Nephron (organoid): Measurements from ENCODE around the gene EIF4E1B.

ENCODE experiments used
- H3K27ac Mint-ChIP-seq, 3 experiments: 2 replicates each; pipeline ENCODE4 v1.8.0; 2020; ENCODE audit warnings: mixed read lengths in 3 of 3, mild to moderate bottlenecking in 2 of 3, moderate library complexity in 1 of 3
- H3K27me3 Mint-ChIP-seq: 2 replicates; pipeline ENCODE4 v1.8.0; 2021; ENCODE audit warnings: low read depth, mild to moderate bottlenecking, moderate library complexity, mixed read lengths
- H3K36me3 Mint-ChIP-seq: 2 replicates; pipeline ENCODE4 v1.8.0; 2020; ENCODE audit warnings: low read depth, mixed read lengths
- H3K4me1 Mint-ChIP-seq: 2 replicates; pipeline ENCODE4 v1.8.0; 2020; ENCODE audit warnings: mixed read lengths
- H3K4me3 Mint-ChIP-seq, 3 experiments: 2 replicates each; pipeline ENCODE4 v1.8.0; 2020; ENCODE audit warnings: mild to moderate bottlenecking in 3 of 3, mixed read lengths in 3 of 3, moderate library complexity in 2 of 3
- H3K9me3 Mint-ChIP-seq: 2 replicates; pipeline ENCODE4 v1.8.0; 2020; ENCODE audit warnings: mixed read lengths
- CTCF ChIP-seq, 3 experiments: fragments of 200-600 bp; sonication (generic); IDR thresholded peaks; one replicate each; pipeline ENCODE4 v1.5.0; 2021; ENCODE audit warnings: antibody characterized with exemption in 3 of 3; ENCODE audit not compliant: unreplicated experiment in 3 of 3

Gene EIF4E1B

GRCh38 chr5:176642675-176643490 lies 12.4 kb downstream of the EIF4E1B start:
- TF ChIP-seq CTCF (IDR thresholded peaks at IDR 0.05; ENCODE audit: unreplicated experiment in 3 of 3): no peak
- Mint-ChIP-seq H3K36me3 (no peaks in the 10 kb centered on the region), H3K9me3 (no peaks in the 10 kb centered on the region), H3K4me3 (no peak overlapping the region), H3K4me1 (no peaks in the 10 kb centered on the region), H3K27me3 (peaks cover 17% of the 10 kb centered on the region), H3K27ac (no peak overlapping the region)

- H3K36me3 Mint-ChIP-seq: no peaks in the 10 kb centered on the region
- no peak for TF ChIP-seq CTCF (IDR thresholded peaks at IDR 0.05; ENCODE audit: unreplicated experiment in 3 of 3)
- no peak overlapping the region for H3K27ac Mint-ChIP-seq
- no peaks in the 10 kb centered on the region for H3K9me3 Mint-ChIP-seq
- H3K4me3 Mint-ChIP-seq: no peak overlapping the region
- peaks cover 11% of the 10 kb centered on the region for H3K27me3 Mint-ChIP-seq
- H3K4me1 Mint-ChIP-seq: peaks cover 3% of the 10 kb centered on the region
Measured at GRCh38 chr5:176643491-176644219, 13.2 kb downstream of the EIF4E1B start.

GRCh38 chr5:176644294-176644693 lies 13.8 kb downstream of the EIF4E1B start:
- no peak for TF ChIP-seq CTCF (IDR thresholded peaks at IDR 0.05; ENCODE audit: unreplicated experiment in 3 of 3)
- no peaks in the 10 kb centered on the region for H3K9me3 Mint-ChIP-seq
- peaks cover 8% of the 10 kb centered on the region for H3K4me1 Mint-ChIP-seq
- H3K27me3 Mint-ChIP-seq: peaks cover 6% of the 10 kb centered on the region
- no peaks in the 10 kb centered on the region for H3K36me3 Mint-ChIP-seq
- H3K4me3 Mint-ChIP-seq: no peak overlapping the region
- H3K27ac Mint-ChIP-seq: no peak overlapping the region

- Mint-ChIP-seq H3K4me3 (peak overlapping the region in 2 of 3 experiments; percentile 5 to 23), H3K9me3 (no peaks in the 10 kb centered on the region), H3K4me1 (peaks cover 8% of the 10 kb centered on the region), H3K27me3 (peaks cover 6% of the 10 kb centered on the region), H3K36me3 (no peaks in the 10 kb centered on the region), H3K27ac (no peak overlapping the region)
- no peak for TF ChIP-seq CTCF (IDR thresholded peaks at IDR 0.05; ENCODE audit: unreplicated experiment in 3 of 3)
Measured at GRCh38 chr5:176644878-176645670, 14.6 kb downstream of the EIF4E1B start.

GRCh38 chr5:176646049-176646706 lies 15.7 kb downstream of the EIF4E1B start:
- H3K9me3 Mint-ChIP-seq: no peaks in the 10 kb centered on the region
- peaks cover 8% of the 10 kb centered on the region for H3K4me1 Mint-ChIP-seq

More at GRCh38 chr5:176646049-176646706, 15.7 kb downstream of the EIF4E1B start:
- H3K27me3 Mint-ChIP-seq: peaks cover 3% of the 10 kb centered on the region
- H3K27ac Mint-ChIP-seq: peak overlapping the region in 2 of 3 experiments; percentile 7 to 37
- H3K4me3 Mint-ChIP-seq: peak overlapping the region; percentile 80 to 84 (median 83)
- no peak for TF ChIP-seq CTCF (IDR thresholded peaks at IDR 0.05; ENCODE audit: unreplicated experiment in 3 of 3)
- H3K36me3 Mint-ChIP-seq: no peaks in the 10 kb centered on the region
